Measurements from ENCODE around the gene PTPN5.

- TF ChIP-seq ZNF274 (IDR thresholded peaks at IDR 0.05; ENCODE audit: low read depth, low read length) (no peak), YY1 (IDR thresholded peaks at IDR 0.05; ENCODE audit: insufficient read depth, insufficient read length) (no peak), SUZ12 (IDR thresholded peaks at IDR 0.05; ENCODE audit: extremely low read depth, insufficient read depth, insufficient read length) (no peak)
Measured at GRCh38 chr11:18700872-18701271, 90.7 kb downstream of the PTPN5 start.

All from NT2/D1 (cell line).